Kidney epithelial cell (primary cell): ENCODE results near the gene NUP210. TPM values are rescaled to one million over a fixed set of nuclear protein-coding genes. Genes with fewer than 3 reads are reported as not detected.

Experiments used
- DNase-seq: peaks from one replicate; pipeline ENCODE4 v3.0.0-alpha.2; 2010; ENCODE audit warnings: low read depth
- H3K27me3 ChIP-seq: 2 replicates; pipeline ENCODE4 v1.6.0; 2011; ENCODE audit warnings: low read length; ENCODE audit not compliant: control insufficient read depth, insufficient read depth
- H3K36me3 ChIP-seq: 2 replicates; pipeline ENCODE4 v1.5.1; 2011; ENCODE audit warnings: low read length; ENCODE audit not compliant: control insufficient read depth, insufficient read depth
- H3K4me3 ChIP-seq: 2 replicates; pipeline ENCODE4 v1.5.1; 2011; ENCODE audit warnings: low read depth, mild to moderate bottlenecking, control low read depth, low read length
- total RNA-seq: library from RNA; depleted of rRNA; stranded (reverse); fragments of >200 nt; gene quantifications from 2 replicates; pipeline ENCODE4 v1.2.3, GENCODE V29; 2015
- TF ChIP-seq, protein P1 (sequence below): IDR thresholded peaks from 2 replicates; pipeline ENCODE4 v1.5.1; 2011; ENCODE audit warnings: mild to moderate bottlenecking, moderate library complexity, low read length, control low read depth, inconsistent platforms; ENCODE audit not compliant: insufficient read depth, poor library complexity, severe bottlenecking

NUP210 gene
- total RNA-seq, 1 donor from 2014 or later, result 36.2 TPM

DNA sequence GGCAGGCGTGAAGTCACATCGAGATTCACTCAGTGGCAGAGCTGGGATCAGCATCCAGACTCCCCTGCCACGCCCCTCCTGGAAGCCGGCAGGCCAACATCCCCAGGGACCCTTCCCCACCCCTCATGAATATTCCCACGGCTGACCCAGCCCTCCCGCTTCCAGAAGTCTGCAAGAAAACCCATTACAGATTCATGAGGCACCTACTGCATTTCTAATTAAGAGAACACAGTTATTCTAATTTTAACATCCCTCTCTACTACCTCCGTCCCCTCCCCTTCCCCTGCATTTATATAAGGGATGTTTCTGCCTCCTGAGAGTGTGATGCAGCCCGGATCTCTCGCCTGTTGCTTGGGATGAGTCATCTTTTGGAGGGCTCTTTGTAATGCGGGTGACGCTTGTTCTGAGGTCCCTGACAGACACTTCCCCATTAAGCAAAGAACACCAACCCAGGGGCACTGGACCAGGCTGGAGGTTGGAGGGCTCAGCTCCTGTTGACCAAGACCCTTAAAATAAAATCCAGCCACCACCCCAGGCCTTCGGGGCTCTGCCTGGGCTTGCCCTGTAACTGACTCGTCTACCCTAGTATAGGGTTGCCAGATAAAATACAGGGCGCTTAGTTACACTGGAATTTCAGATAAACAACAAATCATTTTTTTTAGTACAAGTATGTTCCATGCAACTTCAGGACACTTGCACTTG, 118.7 kb downstream of the NUP210 start:
- TF ChIP-seq, protein P1, sequence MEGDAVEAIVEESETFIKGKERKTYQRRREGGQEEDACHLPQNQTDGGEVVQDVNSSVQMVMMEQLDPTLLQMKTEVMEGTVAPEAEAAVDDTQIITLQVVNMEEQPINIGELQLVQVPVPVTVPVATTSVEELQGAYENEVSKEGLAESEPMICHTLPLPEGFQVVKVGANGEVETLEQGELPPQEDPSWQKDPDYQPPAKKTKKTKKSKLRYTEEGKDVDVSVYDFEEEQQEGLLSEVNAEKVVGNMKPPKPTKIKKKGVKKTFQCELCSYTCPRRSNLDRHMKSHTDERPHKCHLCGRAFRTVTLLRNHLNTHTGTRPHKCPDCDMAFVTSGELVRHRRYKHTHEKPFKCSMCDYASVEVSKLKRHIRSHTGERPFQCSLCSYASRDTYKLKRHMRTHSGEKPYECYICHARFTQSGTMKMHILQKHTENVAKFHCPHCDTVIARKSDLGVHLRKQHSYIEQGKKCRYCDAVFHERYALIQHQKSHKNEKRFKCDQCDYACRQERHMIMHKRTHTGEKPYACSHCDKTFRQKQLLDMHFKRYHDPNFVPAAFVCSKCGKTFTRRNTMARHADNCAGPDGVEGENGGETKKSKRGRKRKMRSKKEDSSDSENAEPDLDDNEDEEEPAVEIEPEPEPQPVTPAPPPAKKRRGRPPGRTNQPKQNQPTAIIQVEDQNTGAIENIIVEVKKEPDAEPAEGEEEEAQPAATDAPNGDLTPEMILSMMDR, result no peak
- Histone ChIP-seq H3K36me3 (no peaks in the 10 kb centered on the region), H3K27me3 (no peaks in the 10 kb centered on the region), H3K4me3 (no peak overlapping the region)
- peak; percentile 56 for DNase-seq

DNA sequence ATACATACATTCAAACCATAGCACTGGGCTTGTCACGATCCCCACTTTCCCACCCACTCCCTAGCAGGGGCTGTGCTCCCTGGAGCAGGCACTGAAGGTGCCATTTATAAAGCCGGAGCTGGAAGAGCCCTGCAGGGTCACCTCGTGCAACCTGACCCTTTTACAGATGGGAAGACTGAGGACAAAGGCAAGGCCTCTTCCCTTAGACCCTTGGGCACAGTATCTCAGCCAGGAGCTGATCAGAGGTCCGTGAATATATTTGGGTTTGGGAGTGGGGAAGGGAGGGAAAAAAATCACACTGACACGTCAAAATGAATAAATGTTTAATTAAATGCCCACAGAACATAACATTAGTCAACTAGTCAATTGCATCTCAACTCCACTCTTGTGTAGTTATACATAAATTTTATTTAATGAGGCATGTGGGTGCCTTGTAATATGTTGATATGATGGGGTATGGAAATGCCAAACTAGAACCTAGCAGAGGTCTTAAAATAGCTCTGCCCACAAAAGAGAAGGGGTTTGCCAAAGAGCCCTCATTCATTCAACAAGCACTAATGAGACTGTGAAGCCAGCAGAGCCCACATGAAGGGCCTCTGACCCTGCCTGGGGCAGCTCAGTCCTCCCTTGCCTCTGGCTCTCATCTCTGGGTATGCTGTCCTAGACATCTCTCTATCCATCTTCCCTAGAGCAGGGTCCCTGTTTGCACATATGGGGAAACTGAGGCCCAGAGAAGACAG, 119.4 kb downstream of the NUP210 start:
- no peak overlapping the region for H3K4me3 ChIP-seq
- DNase-seq, result no peak
- no peaks in the 10 kb centered on the region for H3K27me3 ChIP-seq
- TF ChIP-seq, protein P1, result no peak
- no peaks in the 10 kb centered on the region for H3K36me3 ChIP-seq

GRCh38 chr3:13299531-13300155, 120.5 kb downstream of the NUP210 start:
- TF ChIP-seq, protein P1, result no peak
- Histone ChIP-seq H3K36me3 (no peaks in the 10 kb centered on the region), H3K27me3 (no peaks in the 10 kb centered on the region), H3K4me3 (no peak overlapping the region)
- no peak for DNase-seq

GRCh38 chr3:13296662-13297061, 123.5 kb downstream of the NUP210 start:
- Histone ChIP-seq H3K4me3 (no peak overlapping the region), H3K27me3 (no peaks in the 10 kb centered on the region), H3K36me3 (no peaks in the 10 kb centered on the region)
- TF ChIP-seq, protein P1, result no peak
- DNase-seq, result no peak

DNA sequence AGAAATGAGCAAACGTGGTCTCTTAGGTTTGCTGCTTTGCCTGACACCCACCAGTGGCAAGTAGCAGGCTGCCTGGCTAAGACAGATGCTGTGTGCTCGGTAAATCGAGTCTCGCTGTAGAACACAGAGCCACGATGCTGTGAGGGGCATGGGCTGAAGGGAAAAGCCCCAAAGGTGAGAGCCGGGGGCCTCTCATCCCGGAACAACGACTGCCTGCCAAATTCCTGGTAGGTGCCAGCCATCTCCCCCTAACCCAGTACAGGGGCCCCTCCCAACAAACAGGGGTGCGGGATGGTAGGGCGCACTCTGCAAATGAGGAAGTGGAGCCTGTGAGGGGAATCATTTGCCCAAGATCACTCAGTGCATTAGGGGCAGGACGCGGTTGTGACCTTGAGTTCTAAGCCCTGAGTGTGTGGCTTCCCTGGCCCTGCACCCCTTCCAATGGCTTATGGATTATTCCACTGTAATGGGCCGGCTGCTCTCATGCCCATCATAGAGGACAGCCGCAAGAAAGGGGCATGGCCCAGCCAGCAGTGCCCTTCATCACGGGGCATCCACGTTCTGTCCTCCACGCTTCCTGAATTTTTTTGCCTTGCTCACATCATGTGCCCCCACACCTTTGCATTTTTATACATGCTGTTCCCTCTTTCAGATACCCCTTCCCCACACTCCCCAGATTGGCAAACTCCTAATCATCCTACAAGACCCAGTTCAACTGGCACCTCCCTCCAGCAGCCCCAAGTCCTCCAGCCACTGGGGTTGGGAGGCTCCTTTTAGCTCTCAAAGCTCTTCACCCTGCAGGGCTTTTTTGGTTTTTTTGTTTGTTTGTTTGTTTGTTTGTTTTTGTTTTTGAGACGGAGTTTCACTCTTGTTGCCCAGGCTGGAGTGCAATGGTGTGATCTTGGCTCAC, 125.4 kb downstream of the NUP210 start:
- DNase-seq, result no peak
- no peaks in the 10 kb centered on the region for H3K36me3 ChIP-seq
- TF ChIP-seq, protein P1, result no peak

More for the DNA sequence above, 125.4 kb downstream of the NUP210 start:
- H3K27me3 ChIP-seq, result peaks cover 2% of the 10 kb centered on the region
- no peak overlapping the region for H3K4me3 ChIP-seq
